ENCODE measurements around the gene SOX5. TPM values are rescaled to one million over a fixed set of nuclear protein-coding genes. Genes with fewer than 3 reads are reported as not detected.

SOX5 gene
- total RNA-seq, 8 experiments from 2014 or later = 2.3 to 23.5 (median 11.1) TPM

- WGBS, 10 experiments = 2 to 80% (median 35%) methylated on average over 1 to 4 of the region's 4 CpGs
- in situ Hi-C loops (cut with MboI; ENCODE audit: low pct_unique_long_range_greater_than_20kb in 2 of 9, low sequenced_read_pairs in 9 of 9, unreplicated experiment in 9 of 9) = no loop called here
- ATAC-seq (replicated peaks in 6 of 8) = peak in 4 of 8 experiments; percentile 52 to 76 (median 66)
- H3K4me1 ChIP-seq (replicated peaks in 1 of 2) = peaks cover 0 to 35% of the 10 kb centered on the region in 2 donors
- no peak overlapping the region for H3K4me3 ChIP-seq
- no peak overlapping the region for H3K27ac ChIP-seq
Observed at GRCh38 chr12:23587833-23588559, 361.5 kb downstream of the SOX5 start.

GRCh38 chr12:23585782-23586163, 363.7 kb downstream of the SOX5 start:
- WGBS, 10 experiments = 34 to 100% (median 72%) methylated on average over 2 to 8 of the region's 11 CpGs
- Histone ChIP-seq H3K27ac (no peak overlapping the region), H3K4me3 (no peak overlapping the region), H3K4me1 (replicated peaks in 1 of 2) (peaks cover 0 to 40% of the 10 kb centered on the region in 2 donors)
- ATAC-seq (replicated peaks in 6 of 8) = no peak
- in situ Hi-C loops (cut with MboI; ENCODE audit: low pct_unique_long_range_greater_than_20kb in 2 of 9, low sequenced_read_pairs in 9 of 9, unreplicated experiment in 9 of 9) = no loop called here

- in situ Hi-C loops (cut with MboI; ENCODE audit: low pct_unique_long_range_greater_than_20kb in 2 of 9, low sequenced_read_pairs in 9 of 9, unreplicated experiment in 9 of 9) = no loop called here
- 0 to 100% (median 85%) methylated on average over 1 to 2 of the region's 2 CpGs for WGBS, 10 experiments
- ATAC-seq (replicated peaks in 6 of 8) = no peak
- H3K27ac ChIP-seq = no peak overlapping the region
- H3K4me1 ChIP-seq (replicated peaks in 1 of 2) = peaks cover 0 to 40% of the 10 kb centered on the region in 2 donors
- no peak overlapping the region for H3K4me3 ChIP-seq
Observed at GRCh38 chr12:23585156-23585781, 364.2 kb downstream of the SOX5 start.

GRCh38 chr12:23581913-23582312, 367.6 kb downstream of the SOX5 start:
- in situ Hi-C loops (cut with MboI; ENCODE audit: low pct_unique_long_range_greater_than_20kb in 2 of 9, low sequenced_read_pairs in 9 of 9, unreplicated experiment in 9 of 9) = no loop called here
- 11 to 100% (median 83%) methylated on average over 1 to 3 of the region's 3 CpGs; no CpG with 5 or more reads in 2 of the 10 experiments for WGBS, 10 experiments
- Histone ChIP-seq H3K4me3 (no peak overlapping the region), H3K27ac (no peak overlapping the region), H3K4me1 (replicated peaks in 1 of 2) (peaks cover 0 to 12% of the 10 kb centered on the region in 2 donors)
- ATAC-seq (replicated peaks in 6 of 8) = peak in 5 of 8 experiments; percentile 15 to 75 (median 45)

GRCh38 chr12:23579257-23579656, 370.2 kb downstream of the SOX5 start:
- WGBS, 10 experiments = 0 to 100% (median 92%) methylated on average over 1 of the region's 1 CpG; no CpG with 5 or more reads in 2 of the 10 experiments
- in situ Hi-C loops (cut with MboI; ENCODE audit: low pct_unique_long_range_greater_than_20kb in 2 of 9, low sequenced_read_pairs in 9 of 9, unreplicated experiment in 9 of 9) = no loop called here
- no peak overlapping the region for H3K4me3 ChIP-seq
- no peak for ATAC-seq (replicated peaks in 6 of 8)
- H3K4me1 ChIP-seq (replicated peaks in 1 of 2) = peaks cover 0 to 12% of the 10 kb centered on the region in 2 donors
- H3K27ac ChIP-seq = no peak overlapping the region

- in situ Hi-C loops (cut with MboI; ENCODE audit: low pct_unique_long_range_greater_than_20kb in 2 of 9, low sequenced_read_pairs in 9 of 9, unreplicated experiment in 9 of 9) = no loop called here
- H3K4me3 ChIP-seq = no peak overlapping the region
- H3K4me1 ChIP-seq (replicated peaks in 1 of 2) = no peaks in the 10 kb centered on the region
- no peak overlapping the region for H3K27ac ChIP-seq
- 0 to 95% (median 54%) methylated on average over 1 to 2 of the region's 2 CpGs; no CpG with 5 or more reads in 2 of the 10 experiments for WGBS, 10 experiments
- ATAC-seq (replicated peaks in 6 of 8) = no peak
Observed at GRCh38 chr12:23576372-23576771, 373.1 kb downstream of the SOX5 start.

- no peak overlapping the region for H3K4me3 ChIP-seq
- WGBS, 10 experiments = 29 to 100% (median 88%) methylated on average over 1 to 2 of the region's 2 CpGs
- peaks cover 6 to 21% of the 10 kb centered on the region in 2 donors for H3K4me1 ChIP-seq (replicated peaks in 1 of 2)
- in situ Hi-C loops (cut with MboI; ENCODE audit: low pct_unique_long_range_greater_than_20kb in 2 of 9, low sequenced_read_pairs in 9 of 9, unreplicated experiment in 9 of 9) = no loop called here
- peak in 2 of 8 experiments; percentile 30 to 66 for ATAC-seq (replicated peaks in 6 of 8)
- H3K27ac ChIP-seq = no peak overlapping the region
Observed at GRCh38 chr12:23569356-23569755, 380.1 kb downstream of the SOX5 start.

- Histone ChIP-seq H3K27ac (no peak overlapping the region), H3K4me3 (no peak overlapping the region), H3K4me1 (replicated peaks in 1 of 2) (peaks cover 10 to 38% of the 10 kb centered on the region in 2 donors)
- WGBS, 10 experiments = 6 to 64% (median 46%) methylated on average over 2 of the region's 2 CpGs; no CpG with 5 or more reads in 1 of the 10 experiments
- in situ Hi-C loops (cut with MboI; ENCODE audit: low pct_unique_long_range_greater_than_20kb in 2 of 9, low sequenced_read_pairs in 9 of 9, unreplicated experiment in 9 of 9) = no loop called here
- ATAC-seq (replicated peaks in 6 of 8) = no peak
Observed at GRCh38 chr12:23566133-23566532, 383.3 kb downstream of the SOX5 start.

GRCh38 chr12:23564451-23565152, 384.9 kb downstream of the SOX5 start:
- peak overlapping the region in 1 of 2 donors; percentile 17 for H3K27ac ChIP-seq
- 17 to 83% (median 58%) methylated on average over 3 to 8 of the region's 8 CpGs; no CpG with 5 or more reads in 1 of the 10 experiments for WGBS, 10 experiments
- peak in 5 of 8 experiments; percentile 26 to 69 (median 69) for ATAC-seq (replicated peaks in 6 of 8)
- in situ Hi-C loops (cut with MboI; ENCODE audit: low pct_unique_long_range_greater_than_20kb in 2 of 9, low sequenced_read_pairs in 9 of 9, unreplicated experiment in 9 of 9) = no loop called here
- no peak overlapping the region for H3K4me3 ChIP-seq
- peaks cover 10 to 42% of the 10 kb centered on the region in 2 donors for H3K4me1 ChIP-seq (replicated peaks in 1 of 2)

GRCh38 chr12:23561364-23562345, 387.8 kb downstream of the SOX5 start:
- no peak overlapping the region for H3K4me3 ChIP-seq
- ATAC-seq (replicated peaks in 6 of 8) = peak; percentile 40 to 90 (median 45)
- in situ Hi-C loops (cut with MboI; ENCODE audit: low pct_unique_long_range_greater_than_20kb in 2 of 9, low sequenced_read_pairs in 9 of 9, unreplicated experiment in 9 of 9) = no loop called here
- H3K27ac ChIP-seq = no peak overlapping the region
- peaks cover 11 to 47% of the 10 kb centered on the region in 2 donors for H3K4me1 ChIP-seq (replicated peaks in 1 of 2)
- WGBS, 10 experiments = 0 to 84% (median 45%) methylated on average over 1 to 12 of the region's 12 CpGs

GRCh38 chr12:23560611-23561010, 388.9 kb downstream of the SOX5 start:
- no peak for ATAC-seq (replicated peaks in 6 of 8)
- in situ Hi-C loops (cut with MboI; ENCODE audit: low pct_unique_long_range_greater_than_20kb in 2 of 9, low sequenced_read_pairs in 9 of 9, unreplicated experiment in 9 of 9) = no loop called here
- 6 to 100% (median 92%) methylated on average over 1 to 2 of the region's 2 CpGs; no CpG with 5 or more reads in 1 of the 10 experiments for WGBS, 10 experiments
- Histone ChIP-seq H3K4me1 (replicated peaks in 1 of 2) (peaks cover 13 to 49% of the 10 kb centered on the region in 2 donors), H3K4me3 (no peak overlapping the region), H3K27ac (no peak overlapping the region)

GRCh38 chr12:23559268-23559753, 390.2 kb downstream of the SOX5 start:
- Histone ChIP-seq H3K27ac (no peak overlapping the region), H3K4me1 (replicated peaks in 1 of 2) (peaks cover 10 to 42% of the 10 kb centered on the region in 2 donors), H3K4me3 (no peak overlapping the region)
- 0 to 100% (median 75%) methylated on average over 1 to 2 of the region's 2 CpGs; no CpG with 5 or more reads in 1 of the 10 experiments for WGBS, 10 experiments
- in situ Hi-C loops (cut with MboI; ENCODE audit: low pct_unique_long_range_greater_than_20kb in 2 of 9, low sequenced_read_pairs in 9 of 9, unreplicated experiment in 9 of 9) = no loop called here
- ATAC-seq (replicated peaks in 6 of 8) = peak in 1 of 8 experiments; percentile 53
